ENCODE measurements around the gene GAGE12F.
"Not testable (repeated sequence)": the region's sequence is repeated elsewhere in the genome, so short reads cannot be mapped to it uniquely, and the experiment has no call there.

DNA sequence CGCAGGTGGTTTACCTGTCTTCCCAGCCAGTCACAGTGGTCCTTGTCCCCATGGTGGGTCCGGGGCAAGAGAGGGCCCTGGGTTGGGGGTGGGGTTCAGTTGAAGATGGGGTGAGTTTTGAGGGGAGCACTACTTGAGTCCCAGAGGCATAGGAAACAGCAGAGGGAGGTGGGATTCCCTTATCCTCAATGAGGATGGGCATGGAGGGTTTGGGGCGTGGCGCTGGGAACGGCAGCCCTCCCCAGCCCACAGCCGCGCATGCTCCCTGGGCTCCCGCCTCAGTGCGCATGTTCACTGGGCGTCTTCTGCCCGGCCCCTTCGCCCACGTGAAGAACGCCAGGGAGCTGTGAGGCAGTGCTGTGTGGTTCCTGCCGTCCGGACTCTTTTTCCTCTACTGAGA is 9.7 kb upstream of the GAGE12F start, which contains the start of gene GAGE12E:
- TF ChIP-seq, protein P1, sequence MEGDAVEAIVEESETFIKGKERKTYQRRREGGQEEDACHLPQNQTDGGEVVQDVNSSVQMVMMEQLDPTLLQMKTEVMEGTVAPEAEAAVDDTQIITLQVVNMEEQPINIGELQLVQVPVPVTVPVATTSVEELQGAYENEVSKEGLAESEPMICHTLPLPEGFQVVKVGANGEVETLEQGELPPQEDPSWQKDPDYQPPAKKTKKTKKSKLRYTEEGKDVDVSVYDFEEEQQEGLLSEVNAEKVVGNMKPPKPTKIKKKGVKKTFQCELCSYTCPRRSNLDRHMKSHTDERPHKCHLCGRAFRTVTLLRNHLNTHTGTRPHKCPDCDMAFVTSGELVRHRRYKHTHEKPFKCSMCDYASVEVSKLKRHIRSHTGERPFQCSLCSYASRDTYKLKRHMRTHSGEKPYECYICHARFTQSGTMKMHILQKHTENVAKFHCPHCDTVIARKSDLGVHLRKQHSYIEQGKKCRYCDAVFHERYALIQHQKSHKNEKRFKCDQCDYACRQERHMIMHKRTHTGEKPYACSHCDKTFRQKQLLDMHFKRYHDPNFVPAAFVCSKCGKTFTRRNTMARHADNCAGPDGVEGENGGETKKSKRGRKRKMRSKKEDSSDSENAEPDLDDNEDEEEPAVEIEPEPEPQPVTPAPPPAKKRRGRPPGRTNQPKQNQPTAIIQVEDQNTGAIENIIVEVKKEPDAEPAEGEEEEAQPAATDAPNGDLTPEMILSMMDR (IDR thresholded peaks at IDR 0.05), result not testable (repeated sequence)
- TF ChIP-seq EP300, POLR2A (IDR thresholded peaks at IDR 0.05): not testable (repeated sequence)
